ENCODE data around the gene DNAI7.
A peak's percentile ranks its signal among the peaks of the same experiment; 100 is the strongest.

DNAI7 gene

GRCh38 chr12:25182765-25183164 is 12.2 kb downstream of the DNAI7 start:
- DNase-seq, result no peak

GRCh38 chr12:25162866-25163265 is 32.1 kb downstream of the DNAI7 start:
- DNase-seq, result no peak

GRCh38 chr12:25156061-25156460 is 38.9 kb downstream of the DNAI7 start:
- DNase-seq, result no peak

GRCh38 chr12:25155022-25155576 is 39.9 kb downstream of the DNAI7 start:
- no peak for DNase-seq

- no peak for DNase-seq
These were observed 42.9 kb downstream of the DNAI7 start for GRCh38 chr12:25152055-25152454.

GRCh38 chr12:25151476-25151875 is 43.5 kb downstream of the DNAI7 start:
- DNase-seq, result no peak

- no peak for DNase-seq
These were observed 48.3 kb downstream of the DNAI7 start for GRCh38 chr12:25146686-25147085.

GRCh38 chr12:25135531-25136154 is 59.3 kb downstream of the DNAI7 start:
- no peak for DNase-seq

- no peak for DNase-seq
These were observed 63.7 kb downstream of the DNAI7 start for GRCh38 chr12:25131270-25131669.

- peak in 1 of 2 experiments; percentile 5 for DNase-seq
These were observed 64.2 kb downstream of the DNAI7 start for GRCh38 chr12:25130741-25131188.

GRCh38 chr12:25126746-25127145 is 68.2 kb downstream of the DNAI7 start:
- DNase-seq, result no peak

GRCh38 chr12:25126101-25126500 is 68.9 kb downstream of the DNAI7 start:
- DNase-seq, result no peak

- no peak for DNase-seq
These were observed 70.5 kb downstream of the DNAI7 start for GRCh38 chr12:25124493-25124892.

GRCh38 chr12:25123126-25123525 is 71.8 kb downstream of the DNAI7 start:
- no peak for DNase-seq

GRCh38 chr12:25121916-25122315 is 73.0 kb downstream of the DNAI7 start:
- no peak for DNase-seq

- DNase-seq, result no peak
These were observed 73.8 kb downstream of the DNAI7 start for GRCh38 chr12:25121110-25121509.

GRCh38 chr12:25119020-25119419 is 75.9 kb downstream of the DNAI7 start:
- no peak for DNase-seq

GRCh38 chr12:25115677-25116076 is 79.3 kb downstream of the DNAI7 start:
- no peak for DNase-seq

GRCh38 chr12:25113651-25114050 is 81.3 kb downstream of the DNAI7 start:
- DNase-seq, result no peak

- no peak for DNase-seq
These were observed 84.7 kb downstream of the DNAI7 start for GRCh38 chr12:25110260-25110659.

- DNase-seq, result no peak
These were observed 87.0 kb downstream of the DNAI7 start for GRCh38 chr12:25107920-25108319.

- DNase-seq, result no peak
These were observed 88.1 kb downstream of the DNAI7 start for GRCh38 chr12:25106818-25107217.

GRCh38 chr12:25102402-25102801 is 92.6 kb downstream of the DNAI7 start:
- DNase-seq, result no peak

GRCh38 chr12:25101092-25101445 is 93.9 kb downstream of the DNAI7 start:
- DNase-seq, result no peak
